Lower lobe of right lung (tissue), 2 donors: ENCODE results near the gene EXD3. TPM values are rescaled to one million over a fixed set of nuclear protein-coding genes. Genes with fewer than 3 reads are reported as not detected.

Experiments
- ATAC-seq, 2 donors: fragments of 200-7000 bp; cut with Tn5 transposase; one replicate each; pipeline ENCODE4 v1.9.1; 2020 to 2022; ENCODE audit warnings: mild to moderate bottlenecking in 2 of 2, moderate library complexity in 2 of 2
- DNase-seq: peaks from one replicate; pipeline ENCODE4 v3.0.0-alpha.2; 2020
- H3K27ac ChIP-seq: fragments of 200-600 bp; one replicate; pipeline ENCODE4 v1.8.0; 2022
- H3K27me3 ChIP-seq: fragments of 200-600 bp; one replicate; pipeline ENCODE4 v1.8.0; 2022; ENCODE audit warnings: low read depth
- H3K36me3 ChIP-seq: fragments of 200-600 bp; one replicate; pipeline ENCODE4 v1.8.0; 2022; ENCODE audit warnings: mild to moderate bottlenecking
- H3K4me1 ChIP-seq: fragments of 200-600 bp; one replicate; pipeline ENCODE4 v1.8.0; 2022
- H3K4me3 ChIP-seq: fragments of 200-600 bp; one replicate; pipeline ENCODE4 v1.8.0; 2022; ENCODE audit warnings: mild to moderate bottlenecking
- H3K9me3 ChIP-seq: fragments of 200-600 bp; one replicate; pipeline ENCODE4 v1.8.0; 2022
- CTCF ChIP-seq: fragments of 200-600 bp; IDR thresholded peaks from one replicate; pipeline ENCODE4 v1.8.0; 2022; ENCODE audit warnings: antibody characterized with exemption, mild to moderate bottlenecking
- intact Hi-C: fragments of 100-400 bp; cut with DNase I; formaldehyde crosslinking; loops from one replicate; pipeline ENCODE4 v1.11.0; 2022
- total RNA-seq: library from RNA; stranded (reverse); fragmentation: NEBNext Ultra II Directional; extraction: Animal tissue kit (Norgen Biotek cat#: 25700); gene quantifications from one replicate; pipeline ENCODE4 v1.2.1, GENCODE V29; 2021
- donor health status: DM: no; HTN: yes; CAD: no; lungs with severe emphysema.

Gene EXD3
- total RNA-seq, 1 donor from 2014 or later: 25.2 TPM

DNA sequence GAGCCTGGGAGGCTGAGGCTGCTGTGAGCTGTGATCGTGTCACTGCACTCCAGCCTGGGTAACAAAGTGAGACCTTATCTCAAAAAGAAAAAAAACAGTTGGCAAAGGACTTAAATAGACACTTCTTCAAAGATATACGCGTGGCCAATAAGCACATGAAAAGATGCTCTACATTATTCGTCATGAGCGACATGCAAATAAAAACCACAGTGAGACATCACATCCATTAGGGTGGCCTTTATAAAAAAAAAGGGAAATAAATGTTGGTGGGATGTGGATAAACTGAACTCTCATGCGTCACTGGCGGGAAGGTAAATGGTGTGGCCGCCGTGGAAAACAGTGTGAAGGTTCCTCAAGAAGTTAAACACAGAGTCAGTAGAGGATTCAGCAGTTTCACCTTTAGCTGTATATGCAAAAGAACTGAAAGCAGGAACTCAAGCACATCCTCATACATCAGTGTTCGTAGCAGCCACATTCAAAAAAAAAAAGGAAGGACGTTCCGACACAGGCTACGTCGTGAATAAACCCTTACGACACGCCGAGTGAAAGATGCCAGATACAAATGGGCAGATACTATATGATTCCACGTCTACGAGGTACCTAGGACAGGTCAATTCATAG, 96.4 kb downstream of the EXD3 start:
- DNase-seq (no peak), ATAC-seq (peak; percentile 43 to 72)
- peaks cover 3% of the 10 kb centered on the region for H3K4me1 ChIP-seq
- no peaks in the 10 kb centered on the region for H3K36me3 ChIP-seq
- no peaks in the 10 kb centered on the region for H3K9me3 ChIP-seq
- H3K27ac ChIP-seq: no peak overlapping the region
- H3K27me3 ChIP-seq: no peaks in the 10 kb centered on the region
- intact Hi-C loops: no loop called here
- no peak for TF ChIP-seq CTCF
- H3K4me3 ChIP-seq: no peak overlapping the region

GRCh38 chr9:137325799-137326198, 97.2 kb downstream of the EXD3 start:
- Histone ChIP-seq H3K9me3 (no peaks in the 10 kb centered on the region), H3K4me3 (no peak overlapping the region), H3K4me1 (peaks cover 11% of the 10 kb centered on the region), H3K27me3 (no peaks in the 10 kb centered on the region), H3K27ac (no peak overlapping the region), H3K36me3 (no peaks in the 10 kb centered on the region)
- intact Hi-C loops: no loop called here
- DNase-seq (no peak), ATAC-seq (no peak)
- TF ChIP-seq CTCF: no peak

DNA sequence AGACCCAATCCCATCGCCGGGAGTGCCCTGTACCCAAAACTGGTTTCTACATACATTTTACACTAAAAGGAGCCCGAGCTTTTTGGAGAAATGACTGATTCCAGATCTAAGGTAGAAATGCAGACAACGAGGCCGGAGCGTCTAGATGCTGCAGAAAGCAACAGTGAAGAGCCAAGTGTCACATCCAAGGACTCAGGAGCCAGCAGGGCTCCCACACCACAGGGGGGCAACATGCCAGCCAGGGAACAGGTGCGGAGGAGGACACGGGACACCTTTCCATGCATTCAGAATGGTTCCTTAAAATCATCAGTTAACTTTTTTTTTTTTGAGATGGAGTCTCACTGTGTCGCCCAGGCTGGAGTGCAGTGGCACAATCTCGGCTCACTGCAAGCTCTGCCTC, 97.8 kb downstream of the EXD3 start:
- peaks cover 17% of the 10 kb centered on the region for H3K4me1 ChIP-seq
- no peak overlapping the region for H3K4me3 ChIP-seq
- H3K36me3 ChIP-seq: no peaks in the 10 kb centered on the region
- no peak for TF ChIP-seq CTCF
- H3K9me3 ChIP-seq: no peaks in the 10 kb centered on the region
- H3K27me3 ChIP-seq: no peaks in the 10 kb centered on the region
- intact Hi-C loops: no loop called here
- no peak for ATAC-seq
- no peak overlapping the region for H3K27ac ChIP-seq
- DNase-seq: no peak

GRCh38 chr9:137323531-137324331, 99.2 kb downstream of the EXD3 start:
- H3K4me1 ChIP-seq: peaks cover 28% of the 10 kb centered on the region
- ATAC-seq (peak in 1 of 2 donors; percentile 15), DNase-seq (no peak)
- H3K36me3 ChIP-seq: no peaks in the 10 kb centered on the region
- no peak for TF ChIP-seq CTCF
- no peak overlapping the region for H3K4me3 ChIP-seq
- no peaks in the 10 kb centered on the region for H3K27me3 ChIP-seq
- intact Hi-C loops: no loop called here
- H3K27ac ChIP-seq: no peak overlapping the region
- no peaks in the 10 kb centered on the region for H3K9me3 ChIP-seq

- intact Hi-C loops: no loop called here
These were observed 101.1 kb downstream of the EXD3 start for GRCh38 chr9:137321726-137322361.

More at GRCh38 chr9:137321726-137322361, 101.1 kb downstream of the EXD3 start:
- H3K36me3 ChIP-seq: no peaks in the 10 kb centered on the region
- H3K4me3 ChIP-seq: no peak overlapping the region
- no peak for TF ChIP-seq CTCF
- DNase-seq (no peak), ATAC-seq (no peak)
- no peak overlapping the region for H3K27ac ChIP-seq
- no peaks in the 10 kb centered on the region for H3K9me3 ChIP-seq
- peaks cover 4% of the 10 kb centered on the region for H3K27me3 ChIP-seq
- H3K4me1 ChIP-seq: peaks cover 32% of the 10 kb centered on the region
